Esophagus (tissue), 2 donors: ENCODE results near the gene SLC10A1. TPM values are rescaled to one million over a fixed set of nuclear protein-coding genes. Genes with fewer than 3 reads are reported as not detected.
A peak's percentile ranks its signal among the peaks of the same experiment; 100 is the strongest.
"Not testable (repeated sequence)": the region's sequence is repeated elsewhere in the genome, so short reads cannot be mapped to it uniquely, and the experiment has no call there.

ENCODE experiments used
- H3K27ac ChIP-seq, 2 donors: one replicate each; pipeline ENCODE4 v1.5.1; 2013; ENCODE audit warnings: low read depth in 2 of 2, mild to moderate bottlenecking in 2 of 2, inconsistent platforms in 1 of 2, low read length in 1 of 2, moderate library complexity in 1 of 2
- H3K27me3 ChIP-seq, 2 donors: one replicate each; pipeline ENCODE4 v1.6.1; 2013; ENCODE audit warnings: low read length in 2 of 2, control low read depth in 1 of 2, mild to moderate bottlenecking in 1 of 2; ENCODE audit not compliant: insufficient read depth in 2 of 2, control insufficient read depth in 1 of 2
- H3K36me3 ChIP-seq, 2 donors: one replicate each; pipeline ENCODE4 v1.6.1; 2013; ENCODE audit warnings: low read length in 1 of 2; ENCODE audit not compliant: control insufficient read depth in 2 of 2, insufficient read depth in 2 of 2
- H3K4me1 ChIP-seq, 2 donors: one replicate each; pipeline ENCODE4 v1.6.1; 2013; ENCODE audit warnings: low read length in 1 of 2; ENCODE audit not compliant: control insufficient read depth in 2 of 2, insufficient read depth in 2 of 2
- H3K4me3 ChIP-seq, 2 donors: one replicate each; pipeline ENCODE4 v1.5.1; 2013; ENCODE audit warnings: low read length in 2 of 2, mild to moderate bottlenecking in 2 of 2, low read depth in 1 of 2, moderate library complexity in 1 of 2
- H3K9me3 ChIP-seq, 2 donors: one replicate each; pipeline ENCODE4 v1.6.1; 2013; ENCODE audit warnings: mild to moderate bottlenecking in 2 of 2, low read depth in 1 of 2, low read length in 1 of 2, moderate library complexity in 1 of 2; ENCODE audit not compliant: control insufficient read depth in 2 of 2, insufficient read depth in 1 of 2
- WGBS, 2 donors: extraction: QIAGEN DNeasy Blood & Tissue Kit; methylation state at CpG; one replicate each; pipeline ENCODE4 v1.1.7; 2013; 5-methylcytosine and 5-hydroxymethylcytosine counted together
- polyA plus RNA-seq, 2 donors: library from polyadenylated mRNA; stranded (reverse); fragments of 200-250 nt; gene quantifications; one replicate each; pipeline ENCODE4 v1.2.3, GENCODE V29; 2013
- donor health status: healthy with polysubstance abuse.
- donor health status: Bipolar disorder and iron deficiency.

The SLC10A1 gene
- polyA plus RNA-seq, 2 donors, result not detected

DNA sequence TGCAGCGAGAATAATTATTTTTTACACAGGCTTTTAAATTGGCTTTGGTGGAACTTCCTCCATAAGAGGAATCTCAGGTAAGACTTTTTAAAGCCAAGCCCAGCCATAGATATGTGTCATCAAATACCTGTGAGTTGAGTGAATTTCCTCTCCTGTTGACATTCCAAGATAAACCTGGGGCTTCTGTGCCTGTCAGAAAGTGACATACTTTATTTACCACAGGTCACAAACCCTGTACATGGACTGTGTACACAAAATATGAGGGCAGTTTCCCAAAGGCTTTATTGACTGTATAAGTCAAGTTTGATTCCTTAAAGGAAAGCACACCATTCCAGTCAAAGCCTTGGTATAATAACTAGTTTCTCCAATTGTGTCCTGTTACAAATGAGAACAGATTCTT, 56.0 kb downstream of the SLC10A1 start:
- no peaks in the 10 kb centered on the region for H3K9me3 ChIP-seq
- H3K36me3 ChIP-seq, result no peaks in the 10 kb centered on the region
- no peaks in the 10 kb centered on the region for H3K27me3 ChIP-seq
- peaks cover 0 to 4% of the 10 kb centered on the region in 2 donors for H3K4me1 ChIP-seq
- 73 to 82% methylated on average over 1 of the region's 1 CpG for WGBS, 2 donors
- H3K4me3 ChIP-seq, result no peak overlapping the region
- no peak overlapping the region for H3K27ac ChIP-seq

DNA sequence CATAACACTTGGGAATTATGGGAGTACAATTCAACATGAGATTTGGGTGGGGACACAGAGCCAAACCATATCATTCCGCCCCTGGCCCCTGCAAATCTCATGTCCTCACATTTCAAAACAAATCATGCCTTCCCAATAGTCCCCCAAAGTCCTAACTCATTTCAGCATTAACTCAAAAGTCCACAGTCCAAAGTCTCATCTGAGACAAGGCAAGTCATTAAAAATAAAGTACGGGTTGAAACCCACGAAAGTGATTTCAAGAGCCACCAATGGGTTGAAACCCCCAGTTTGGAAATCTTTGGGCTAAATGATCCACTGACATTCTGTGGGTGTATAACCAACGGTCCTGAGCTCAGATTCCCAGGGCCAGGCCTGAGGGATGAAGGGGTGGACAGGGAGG, 60.6 kb downstream of the SLC10A1 start:
- WGBS, 2 donors, result 79 to 84% methylated on average over 4 of the region's 4 CpGs

DNA sequence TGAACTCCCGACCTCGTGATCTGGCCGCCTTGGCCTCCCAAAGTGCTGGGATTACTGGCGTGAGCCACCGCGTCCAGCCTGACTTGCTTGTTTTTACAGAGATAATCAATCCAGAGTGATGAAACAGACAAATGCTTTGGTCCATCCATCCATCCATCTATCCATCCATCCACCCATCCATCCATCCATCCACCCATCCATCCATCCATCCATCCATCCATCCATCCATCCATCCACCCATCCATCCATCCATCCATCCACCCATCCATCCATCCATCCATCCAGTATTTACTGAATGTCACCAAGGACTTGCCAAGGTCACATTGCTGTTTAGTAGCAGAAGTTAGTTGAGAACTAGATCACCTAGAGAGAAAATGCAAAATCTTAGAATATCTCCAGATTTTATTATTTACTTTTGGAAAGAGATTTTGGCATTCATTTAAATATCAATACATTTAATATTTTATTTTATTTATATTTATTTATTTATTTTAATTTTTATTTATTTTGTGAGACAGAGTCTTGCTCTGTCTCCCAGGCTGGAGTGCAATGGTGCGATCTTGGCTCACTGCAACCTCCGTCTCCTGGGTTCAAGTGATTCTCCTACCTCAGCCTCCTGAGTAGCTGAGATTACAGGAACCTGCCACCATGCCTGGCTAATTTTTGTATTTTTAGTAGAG, 65.0 kb downstream of the SLC10A1 start:
- H3K36me3 ChIP-seq, H3K27me3 ChIP-seq, H3K4me3 ChIP-seq, H3K4me1 ChIP-seq, H3K9me3 ChIP-seq, H3K27ac ChIP-seq: not testable (repeated sequence)
- WGBS, 2 donors, result 95 to 97% methylated on average over 8 of the region's 8 CpGs

More for the DNA sequence above, 60.6 kb downstream of the SLC10A1 start:
- H3K27ac ChIP-seq, H3K4me3 ChIP-seq, H3K36me3 ChIP-seq, H3K4me1 ChIP-seq, H3K9me3 ChIP-seq, H3K27me3 ChIP-seq: not testable (repeated sequence)

DNA sequence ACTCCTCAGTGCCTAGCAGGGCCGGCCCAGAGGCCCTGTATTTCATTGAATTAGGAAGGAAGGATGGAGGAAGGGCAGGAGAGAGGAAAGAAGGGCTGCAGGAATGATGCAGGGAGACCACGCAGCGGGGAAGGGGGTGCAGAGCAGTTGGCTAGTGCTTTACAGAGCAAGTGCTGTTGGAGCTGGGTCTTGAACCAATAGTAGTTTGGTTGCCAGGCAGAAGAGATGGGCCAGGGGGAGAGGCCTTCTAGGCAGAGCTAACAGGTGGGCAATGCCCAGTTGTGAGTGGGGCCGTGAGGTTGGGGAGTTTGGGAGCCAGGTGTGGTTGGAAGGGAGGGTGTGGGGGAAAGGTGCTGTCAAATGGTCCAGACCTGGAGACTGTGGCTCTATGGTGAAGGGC, 69.2 kb downstream of the SLC10A1 start:
- no peak overlapping the region for H3K27ac ChIP-seq
- H3K4me3 ChIP-seq, result no peak overlapping the region
- H3K27me3 ChIP-seq, result no peaks in the 10 kb centered on the region
- H3K36me3 ChIP-seq, result no peaks in the 10 kb centered on the region
- no peaks in the 10 kb centered on the region for H3K4me1 ChIP-seq
- H3K9me3 ChIP-seq, result no peaks in the 10 kb centered on the region
- 83 to 85% methylated on average over 4 of the region's 4 CpGs for WGBS, 2 donors

DNA sequence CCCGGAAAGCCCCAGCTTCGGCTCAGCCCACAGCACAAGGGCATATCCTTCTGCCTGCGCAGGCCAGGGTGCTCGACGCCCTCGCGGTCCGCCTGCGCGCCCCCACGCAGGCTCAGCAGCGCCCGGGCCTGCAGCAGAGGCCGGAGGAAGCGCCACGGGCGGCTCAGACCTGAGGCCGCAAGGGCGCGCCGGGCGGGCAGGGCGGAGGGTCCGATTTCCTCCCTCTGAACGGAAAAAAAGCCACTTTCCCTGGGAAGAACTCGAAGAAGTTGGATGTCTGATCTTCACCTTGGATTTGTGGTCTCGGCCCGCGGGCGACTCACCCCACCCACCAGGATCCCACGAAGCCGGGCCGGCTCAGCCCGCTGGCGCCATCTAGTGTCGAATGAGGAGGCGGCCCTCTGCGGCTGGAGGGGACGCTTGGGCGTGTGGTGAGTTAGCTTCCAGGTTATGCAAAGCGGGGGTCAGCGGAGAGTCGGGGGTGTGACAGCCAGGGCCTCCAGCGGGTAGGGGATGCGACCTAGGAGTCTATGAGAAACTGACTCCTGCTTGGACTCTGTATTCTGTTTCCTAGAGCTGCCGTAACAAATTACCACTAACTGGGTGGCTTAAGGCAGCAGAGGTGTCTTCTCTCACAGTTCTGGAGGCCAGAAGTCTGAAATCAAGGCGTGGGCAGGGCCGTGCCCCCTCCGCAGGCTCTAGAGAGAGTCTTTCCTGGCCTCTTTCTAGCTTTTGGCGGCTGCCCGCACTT, 70.1 kb downstream of the SLC10A1 start:
- H3K27me3 ChIP-seq, result no peaks in the 10 kb centered on the region
- H3K4me1 ChIP-seq, result no peaks in the 10 kb centered on the region
- WGBS, 2 donors, result 4% methylated on average over 48 to 51 of the region's 51 CpGs
- H3K27ac ChIP-seq, result peak overlapping the region; percentile 3 to 30
- H3K9me3 ChIP-seq, result no peaks in the 10 kb centered on the region
- no peaks in the 10 kb centered on the region for H3K36me3 ChIP-seq
- H3K4me3 ChIP-seq, result peak overlapping the region; percentile 14 to 49

Other genes starting within 250 kb of the SLC10A1 start
- under 1 TPM; 0.01 to 0.04 TPM for gene CCDC177, start 222.4 kb downstream of the SLC10A1 start, polyA plus RNA-seq
- 10 to 100 TPM; 16.2 to 30.3 TPM for gene SUSD6, start 185.6 kb downstream of the SLC10A1 start, polyA plus RNA-seq
- gene SRSF5, start 30.1 kb downstream of the SLC10A1 start, polyA plus RNA-seq, result 100 to 1,000 TPM; 362 to 481 TPM
- gene SMOC1, start 82.2 kb upstream of the SLC10A1 start, polyA plus RNA-seq, result under 1 TPM; 0.04 to 0.16 TPM